SIG-M5 treated with dmso at 0.1 percent for 504 hours (cell line): ENCODE results near the gene KCNB1.

Experiments used
- DNase-seq: peaks from one replicate; lab custom pipeline; 2025; ENCODE audit not compliant: unreplicated experiment; lab: John Stamatoyannopoulos, UW

The KCNB1 gene

GRCh38 chr20:49360242-49360968 lies 122.1 kb downstream of the KCNB1 start:
- no peak for DNase-seq

GRCh38 chr20:49356676-49357075 lies 125.8 kb downstream of the KCNB1 start:
- DNase-seq: no peak

GRCh38 chr20:49354673-49355072 lies 127.8 kb downstream of the KCNB1 start:
- no peak for DNase-seq

- no peak for DNase-seq
Measured at GRCh38 chr20:49353348-49353747, 129.1 kb downstream of the KCNB1 start.

- no peak for DNase-seq
Measured at GRCh38 chr20:49352751-49353150, 129.7 kb downstream of the KCNB1 start.

GRCh38 chr20:49351775-49352174 lies 130.7 kb downstream of the KCNB1 start:
- DNase-seq: no peak

GRCh38 chr20:49349694-49350252 lies 132.7 kb downstream of the KCNB1 start:
- no peak for DNase-seq

- DNase-seq: no peak
Measured at GRCh38 chr20:49349078-49349477, 133.4 kb downstream of the KCNB1 start.

GRCh38 chr20:49348563-49348962 lies 133.9 kb downstream of the KCNB1 start:
- no peak for DNase-seq

GRCh38 chr20:49347156-49347555 lies 135.3 kb downstream of the KCNB1 start:
- no peak for DNase-seq

- no peak for DNase-seq
Measured at GRCh38 chr20:49346682-49347081, 135.8 kb downstream of the KCNB1 start.

- no peak for DNase-seq
Measured at GRCh38 chr20:49345524-49345923, 136.9 kb downstream of the KCNB1 start.

GRCh38 chr20:49344975-49345374 lies 137.5 kb downstream of the KCNB1 start:
- no peak for DNase-seq

GRCh38 chr20:49344140-49344539 lies 138.3 kb downstream of the KCNB1 start:
- DNase-seq: no peak

- DNase-seq: no peak
Measured at GRCh38 chr20:49343246-49343645, 139.2 kb downstream of the KCNB1 start.

- DNase-seq: no peak
Measured at GRCh38 chr20:49340161-49340966, 142.1 kb downstream of the KCNB1 start.

- no peak for DNase-seq
Measured at GRCh38 chr20:49339123-49339522, 143.3 kb downstream of the KCNB1 start.

GRCh38 chr20:49338061-49338460 lies 144.4 kb downstream of the KCNB1 start:
- no peak for DNase-seq

GRCh38 chr20:49337357-49337756 lies 145.1 kb downstream of the KCNB1 start:
- no peak for DNase-seq

GRCh38 chr20:49336786-49337185 lies 145.7 kb downstream of the KCNB1 start:
- DNase-seq: no peak

GRCh38 chr20:49335476-49335875 lies 147.0 kb downstream of the KCNB1 start:
- DNase-seq: no peak
